CD4-positive, CD25-positive, alpha-beta regulatory T cell (primary cell): ENCODE results near the gene GCC2. TPM values are rescaled to one million over a fixed set of nuclear protein-coding genes. Genes with fewer than 3 reads are reported as not detected.

Source experiments
- ATAC-seq, 2 donors: fragments of 150-1000 bp; cut with Tn5 transposase; one replicate each; pipeline ENCODE4 v1.10.0; 2021; ENCODE audit warnings: low read depth in 2 of 2, moderate number of reproducible peaks in 2 of 2, moderate library complexity in 1 of 2
- DNase-seq, 3 donors: peaks; one replicate each; pipeline versions ENCODE4 v3.0.0 to v3.0.0-alpha.2; 2012 to 2022; ENCODE audit warnings: mixed read lengths in 1 of 3
- H3K27ac ChIP-seq: one replicate; pipeline ENCODE4 v1.7.0; 2013; ENCODE audit warnings: mild to moderate bottlenecking, low read length; ENCODE audit not compliant: insufficient read depth, poor library complexity, severe bottlenecking
- H3K27me3 ChIP-seq: one replicate; pipeline ENCODE4 v1.7.0; 2013; ENCODE audit warnings: low read length; ENCODE audit not compliant: control insufficient read depth, insufficient read depth
- H3K36me3 ChIP-seq: one replicate; pipeline ENCODE4 v1.7.0; 2013; ENCODE audit warnings: mild to moderate bottlenecking, low read length, moderate library complexity; ENCODE audit not compliant: control insufficient read depth, insufficient read depth
- H3K4me1 ChIP-seq: 2 replicates; pipeline ENCODE4 v1.7.0; 2013; ENCODE audit warnings: mild to moderate bottlenecking, low read length; ENCODE audit not compliant: insufficient read depth, control insufficient read depth, poor library complexity, severe bottlenecking
- H3K4me3 ChIP-seq: one replicate; pipeline ENCODE4 v1.7.0; 2013; ENCODE audit warnings: low read depth, mild to moderate bottlenecking, low read length, moderate library complexity
- H3K9me3 ChIP-seq, 2 experiments: 1 replicate in 1 of 2; 2 replicates in 1 of 2; pipeline ENCODE4 v1.7.0; 2013; ENCODE audit warnings: low read length in 2 of 2, mild to moderate bottlenecking in 1 of 2, moderate library complexity in 1 of 2; ENCODE audit not compliant: control insufficient read depth in 2 of 2
- H3K27ac Mint-ChIP-seq, 3 donors: one replicate each; pipeline ENCODE4 v1.8.0; 2020 to 2022; ENCODE audit warnings: mild to moderate bottlenecking in 3 of 3, mixed read lengths in 3 of 3, moderate library complexity in 2 of 3
- H3K27me3 Mint-ChIP-seq: one replicate; pipeline ENCODE4 v1.8.0; 2022; ENCODE audit warnings: mild to moderate bottlenecking, mixed read lengths
- H3K36me3 Mint-ChIP-seq: one replicate; pipeline ENCODE4 v1.8.0; 2020; ENCODE audit warnings: mixed read lengths
- H3K4me1 Mint-ChIP-seq, 4 donors: one replicate each; pipeline ENCODE4 v1.8.0; 2020 to 2022; ENCODE audit warnings: mixed read lengths in 4 of 4, mild to moderate bottlenecking in 1 of 4
- H3K4me3 Mint-ChIP-seq, 4 donors: one replicate each; pipeline ENCODE4 v1.8.0; 2020 to 2022; ENCODE audit warnings: mild to moderate bottlenecking in 4 of 4, mixed read lengths in 4 of 4, moderate library complexity in 3 of 4
- H3K9me3 Mint-ChIP-seq, 7 donors: one replicate each; pipeline ENCODE4 v1.8.0; 2020 to 2022; ENCODE audit warnings: mixed read lengths in 7 of 7, mild to moderate bottlenecking in 3 of 7, moderate library complexity in 2 of 7
- polyA plus RNA-seq, 4 donors: library from polyadenylated mRNA; unstranded; fragments of 300-500 nt; fragmentation: Illumina TruSeq; gene quantifications; one replicate each; pipeline ENCODE4 v1.2.3, GENCODE V29; 2021
- total RNA-seq: library from RNA; stranded (reverse); gene quantifications from one replicate; pipeline ENCODE4 v1.2.3, GENCODE V29; 2022

GCC2 gene
- total and polyA plus RNA-seq, 5 donors from 2014 or later: 36.7 to 100 (median 42.2) TPM

DNA sequence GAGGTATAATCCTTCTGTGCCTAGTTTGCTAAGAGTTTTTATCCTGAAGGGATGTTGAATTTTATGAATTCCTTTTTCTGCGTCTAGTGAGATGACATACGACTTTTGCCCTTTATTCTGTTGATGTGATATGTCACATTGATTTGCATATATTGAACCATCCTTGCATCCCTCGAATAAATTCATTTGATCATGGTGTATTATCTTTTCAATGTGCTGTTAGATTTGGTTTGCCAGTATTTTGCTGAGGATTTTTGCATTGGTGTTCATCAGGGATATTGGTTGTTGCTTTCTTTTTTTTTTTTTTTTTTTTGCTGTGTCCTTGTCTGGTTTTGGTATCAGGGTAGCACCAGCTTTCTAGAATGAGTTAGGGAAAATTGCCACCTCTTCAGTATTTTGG is 9.1 kb downstream of the GCC2 start:
- ATAC-seq: no peak
- Histone ChIP-seq H3K4me1 (peaks cover 9% of the 10 kb centered on the region), H3K36me3 (peaks cover 89% of the 10 kb centered on the region), H3K27me3 (no peaks in the 10 kb centered on the region), H3K4me3 (peak overlapping the region; percentile 37), H3K9me3 (peaks cover 6 to 12% of the 10 kb centered on the region in 2 experiments), H3K27ac (no peak overlapping the region)
- no peaks in the 10 kb centered on the region for H3K27me3 Mint-ChIP-seq
- H3K9me3 Mint-ChIP-seq: peaks cover 0 to 30% (median 11%) of the 10 kb centered on the region in 7 donors
- DNase-seq: no peak
- H3K27ac Mint-ChIP-seq: no peak overlapping the region
- H3K36me3 Mint-ChIP-seq: peaks cover 80% of the 10 kb centered on the region
- peaks cover 46 to 70% (median 64%) of the 10 kb centered on the region in 4 donors for H3K4me1 Mint-ChIP-seq
- peak overlapping the region; percentile 37 to 79 (median 45) for H3K4me3 Mint-ChIP-seq

GRCh38 chr2:108459441-108459840 is 10.4 kb downstream of the GCC2 start:
- H3K9me3 ChIP-seq: peaks cover 6 to 12% of the 10 kb centered on the region in 2 experiments
- no peaks in the 10 kb centered on the region for H3K27me3 ChIP-seq
- H3K4me3 ChIP-seq: peak overlapping the region; percentile 19
- peaks cover 91% of the 10 kb centered on the region for H3K36me3 ChIP-seq
- H3K27ac ChIP-seq: no peak overlapping the region
- no peaks in the 10 kb centered on the region for H3K27me3 Mint-ChIP-seq
- no peak overlapping the region for H3K27ac Mint-ChIP-seq
- no peak for DNase-seq
- H3K4me1 ChIP-seq: peaks cover 15% of the 10 kb centered on the region
- peaks cover 0 to 31% (median 11%) of the 10 kb centered on the region in 7 donors for H3K9me3 Mint-ChIP-seq
- H3K36me3 Mint-ChIP-seq: peaks cover 81% of the 10 kb centered on the region
- peak overlapping the region in 2 of 4 donors; percentile 35 to 56 for H3K4me3 Mint-ChIP-seq
- no peak for ATAC-seq
- peaks cover 49 to 75% (median 58%) of the 10 kb centered on the region in 4 donors for H3K4me1 Mint-ChIP-seq

GRCh38 chr2:108460345-108461037 is 11.5 kb downstream of the GCC2 start:
- Mint-ChIP-seq H3K4me3 (peak overlapping the region in 2 of 4 donors; percentile 3 to 40), H3K27ac (peak overlapping the region in 2 of 3 donors; percentile 13 to 53), H3K36me3 (peaks cover 81% of the 10 kb centered on the region), H3K4me1 (peaks cover 51 to 75% (median 58%) of the 10 kb centered on the region in 4 donors), H3K27me3 (no peaks in the 10 kb centered on the region), H3K9me3 (peaks cover 0 to 31% (median 11%) of the 10 kb centered on the region in 7 donors)
- Histone ChIP-seq H3K27me3 (no peaks in the 10 kb centered on the region), H3K4me1 (peaks cover 15% of the 10 kb centered on the region), H3K36me3 (peaks cover 91% of the 10 kb centered on the region), H3K27ac (no peak overlapping the region), H3K9me3 (peaks cover 6 to 12% of the 10 kb centered on the region in 2 experiments), H3K4me3 (no peak overlapping the region)
- ATAC-seq (no peak), DNase-seq (peak in 1 of 3 donors; percentile 8)

GRCh38 chr2:108477099-108477498 is 28.1 kb downstream of the GCC2 start:
- Histone ChIP-seq H3K4me1 (no peaks in the 10 kb centered on the region), H3K4me3 (no peak overlapping the region), H3K9me3 (no peaks in the 10 kb centered on the region), H3K27me3 (no peaks in the 10 kb centered on the region), H3K27ac (no peak overlapping the region), H3K36me3 (peaks cover 92% of the 10 kb centered on the region)
- H3K36me3 Mint-ChIP-seq: peaks cover 60% of the 10 kb centered on the region
- H3K27me3 Mint-ChIP-seq: no peaks in the 10 kb centered on the region
- no peak overlapping the region for H3K27ac Mint-ChIP-seq
- no peak overlapping the region for H3K4me3 Mint-ChIP-seq
- peaks cover 6 to 19% (median 9%) of the 10 kb centered on the region in 4 donors for H3K4me1 Mint-ChIP-seq
- H3K9me3 Mint-ChIP-seq: no peaks in the 10 kb centered on the region
- DNase-seq (no peak), ATAC-seq (no peak)

- Histone ChIP-seq H3K9me3 (no peaks in the 10 kb centered on the region), H3K4me1 (no peaks in the 10 kb centered on the region), H3K27ac (no peak overlapping the region), H3K36me3 (peaks cover 89% of the 10 kb centered on the region), H3K4me3 (no peak overlapping the region), H3K27me3 (no peaks in the 10 kb centered on the region)
- ATAC-seq (no peak), DNase-seq (no peak)
- Mint-ChIP-seq H3K4me1 (peaks cover 3 to 11% (median 7%) of the 10 kb centered on the region in 4 donors), H3K9me3 (no peaks in the 10 kb centered on the region), H3K27ac (no peak overlapping the region), H3K4me3 (no peak overlapping the region), H3K36me3 (peaks cover 52% of the 10 kb centered on the region), H3K27me3 (no peaks in the 10 kb centered on the region)
These were observed 36.2 kb downstream of the GCC2 start for GRCh38 chr2:108485253-108485652.

- H3K4me1 ChIP-seq: no peaks in the 10 kb centered on the region
- no peak overlapping the region for H3K4me3 Mint-ChIP-seq
- H3K4me1 Mint-ChIP-seq: peaks cover 2 to 13% (median 9%) of the 10 kb centered on the region in 4 donors
- no peak overlapping the region for H3K27ac Mint-ChIP-seq
- no peak overlapping the region for H3K4me3 ChIP-seq
- ATAC-seq (no peak), DNase-seq (peak in 1 of 3 donors; percentile 7)
- H3K9me3 Mint-ChIP-seq: no peaks in the 10 kb centered on the region
- H3K9me3 ChIP-seq: no peaks in the 10 kb centered on the region
- H3K27me3 ChIP-seq: no peaks in the 10 kb centered on the region
- no peak overlapping the region for H3K27ac ChIP-seq
- H3K36me3 ChIP-seq: peaks cover 87% of the 10 kb centered on the region
- H3K27me3 Mint-ChIP-seq: no peaks in the 10 kb centered on the region
- peaks cover 38% of the 10 kb centered on the region for H3K36me3 Mint-ChIP-seq
These were observed 41.6 kb downstream of the GCC2 start for GRCh38 chr2:108490506-108491122.

DNA sequence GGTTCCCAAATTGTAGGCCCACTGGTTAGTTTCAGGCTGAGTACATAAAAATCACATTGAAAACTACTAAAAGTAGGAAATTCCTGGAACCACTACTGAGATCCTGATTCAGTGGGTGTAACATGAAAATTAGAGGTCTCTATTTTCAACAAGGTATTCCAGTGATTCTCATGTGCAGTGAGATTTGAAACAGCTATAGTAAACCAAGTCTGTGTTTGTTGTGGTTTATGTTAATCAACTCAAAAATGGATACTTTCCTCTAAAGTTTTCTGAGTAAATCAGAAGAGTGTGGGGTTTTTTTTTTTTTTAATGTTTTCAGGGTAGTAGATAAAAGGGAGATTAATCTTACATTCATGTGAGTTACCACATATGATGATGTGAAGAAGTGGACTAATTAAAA is 42.8 kb downstream of the GCC2 start:
- H3K9me3 Mint-ChIP-seq: no peaks in the 10 kb centered on the region
- no peak overlapping the region for H3K27ac ChIP-seq

More for the DNA sequence above, 42.8 kb downstream of the GCC2 start:
- H3K9me3 ChIP-seq: no peaks in the 10 kb centered on the region
- H3K4me3 Mint-ChIP-seq: no peak overlapping the region
- H3K27me3 Mint-ChIP-seq: no peaks in the 10 kb centered on the region
- ATAC-seq (no peak), DNase-seq (no peak)
- H3K27me3 ChIP-seq: no peaks in the 10 kb centered on the region
- peaks cover 2 to 13% (median 9%) of the 10 kb centered on the region in 4 donors for H3K4me1 Mint-ChIP-seq
- no peak overlapping the region for H3K27ac Mint-ChIP-seq
- peaks cover 79% of the 10 kb centered on the region for H3K36me3 ChIP-seq
- no peaks in the 10 kb centered on the region for H3K4me1 ChIP-seq
- H3K4me3 ChIP-seq: no peak overlapping the region
- peaks cover 38% of the 10 kb centered on the region for H3K36me3 Mint-ChIP-seq
